Upper lobe of left lung (tissue), 6 donors: ENCODE measurements around the gene CPM. TPM values are rescaled to one million over a fixed set of nuclear protein-coding genes. Genes with fewer than 3 reads are reported as not detected.

ENCODE experiments used
- ATAC-seq, 2 donors: fragments of 200-7000 bp; cut with Tn5 transposase; one replicate each; pipeline ENCODE4 v1.9.1; 2022; ENCODE audit warnings: mild to moderate bottlenecking in 2 of 2, moderate library complexity in 2 of 2; ENCODE audit not compliant: low FRiP score in 2 of 2
- DNase-seq, 2 donors: peaks; one replicate each; pipeline ENCODE4 v3.0.0-alpha.2; 2019 to 2020
- H3K27ac ChIP-seq, 4 donors: fragments of 200-600 bp; sonication (generic); one replicate each; pipeline ENCODE4 v1.5.1; 2016 to 2019
- H3K27me3 ChIP-seq, 4 donors: fragments of 200-600 bp; sonication (generic); one replicate each; pipeline ENCODE4 v1.5.1; 2017 to 2019
- H3K36me3 ChIP-seq, 4 donors: fragments of 200-600 bp; sonication (generic); one replicate each; pipeline ENCODE4 v1.5.1; 2016 to 2019
- H3K4me1 ChIP-seq, 4 donors: fragments of 200-600 bp; sonication (generic); one replicate each; pipeline ENCODE4 v1.5.1; 2018 to 2019
- H3K4me3 ChIP-seq, 4 donors: fragments of 200-600 bp; sonication (generic); one replicate each; pipeline ENCODE4 v1.5.1; 2017 to 2019; ENCODE audit warnings: mild to moderate bottlenecking in 2 of 4, moderate library complexity in 1 of 4
- H3K9me3 ChIP-seq, 4 donors: fragments of 200-600 bp; sonication (generic); one replicate each; pipeline ENCODE4 v1.5.1; 2018 to 2019
- CTCF ChIP-seq, 6 experiments: fragments of 450-650 bp in 4 of 6; fragments of 200-600 bp in 2 of 6; sonication (generic) in 2 of 6; IDR thresholded peaks; one replicate each; pipeline ENCODE4 v1.5.1; 2016 to 2019; ENCODE audit warnings: antibody characterized with exemption in 6 of 6
- EP300 ChIP-seq, 4 donors: sonication (generic); formaldehyde crosslinking; IDR thresholded peaks; one replicate each; pipeline ENCODE4 v1.5.1; 2017; ENCODE audit warnings: antibody characterized with exemption in 4 of 4, control low read depth in 2 of 4
- POLR2A ChIP-seq, 4 donors: fragments of 450-650 bp; IDR thresholded peaks; one replicate each; pipeline ENCODE4 v1.5.1; 2016 to 2017; ENCODE audit warnings: antibody characterized with exemption in 4 of 4, mild to moderate bottlenecking in 2 of 4
- POLR2AphosphoS5 ChIP-seq, 2 donors: sonication (generic); formaldehyde crosslinking; IDR thresholded peaks; one replicate each; pipeline ENCODE4 v1.5.1; 2017; ENCODE audit warnings: antibody characterized with exemption in 2 of 2
- WGBS, 2 donors: methylation state at CpG; one replicate each; pipeline ENCODE4 v1.1.5; 2017 to 2018; 5-methylcytosine and 5-hydroxymethylcytosine counted together
- total RNA-seq, 6 donors: library from RNA; depleted of rRNA in 4 of 6; stranded (reverse); fragments of >200 nt in 4 of 6; gene quantifications; one replicate each; pipeline versions ENCODE4 v1.1.0 to v1.2.1, GENCODE V29; 2016 to 2021
- donor health status: DM: no; HTN: no; CAD: no; lungs with moderate emphysema.
- donor health status: DM: no; HTN: yes; CAD: no; lungs with severe emphysema.

CPM gene
- total RNA-seq, 6 donors from 2014 or later: 143 to 393 (median 303) TPM

- no peak overlapping the region for H3K4me3 ChIP-seq
- ATAC-seq (no peak), DNase-seq (no peak)
- TF ChIP-seq POLR2A (IDR thresholded peaks at IDR 0.05) (no peak), POLR2AphosphoS5 (IDR thresholded peaks at IDR 0.05) (no peak), CTCF (IDR thresholded peaks at IDR 0.05) (no peak), EP300 (IDR thresholded peaks at IDR 0.05) (no peak)
- peaks cover 0 to 10% (median 3%) of the 10 kb centered on the region in 4 donors for H3K4me1 ChIP-seq
- no peaks in the 10 kb centered on the region for H3K27me3 ChIP-seq
- no peaks in the 10 kb centered on the region for H3K9me3 ChIP-seq
- WGBS, 2 donors: 94% methylated on average over 5 of the region's 5 CpGs
- peaks cover 6 to 30% (median 14%) of the 10 kb centered on the region in 4 donors for H3K36me3 ChIP-seq
- no peak overlapping the region for H3K27ac ChIP-seq
Measured at GRCh38 chr12:68884251-68884650, 48.7 kb downstream of the CPM start.

GRCh38 chr12:68883151-68883550, 49.8 kb downstream of the CPM start:
- Histone ChIP-seq H3K27me3 (no peaks in the 10 kb centered on the region), H3K9me3 (no peaks in the 10 kb centered on the region), H3K36me3 (peaks cover 6 to 32% (median 15%) of the 10 kb centered on the region in 4 donors), H3K27ac (no peak overlapping the region), H3K4me1 (peaks cover 0 to 6% (median 3%) of the 10 kb centered on the region in 4 donors), H3K4me3 (no peak overlapping the region)
- TF ChIP-seq EP300 (IDR thresholded peaks at IDR 0.05): no peak
- no peak for TF ChIP-seq POLR2A (IDR thresholded peaks at IDR 0.05)
- TF ChIP-seq CTCF (IDR thresholded peaks at IDR 0.05): no peak
- TF ChIP-seq POLR2AphosphoS5 (IDR thresholded peaks at IDR 0.05): no peak
- ATAC-seq (no peak), DNase-seq (no peak)
- 79 to 80% methylated on average over 3 of the region's 3 CpGs for WGBS, 2 donors

- no peak for DNase-seq
- TF ChIP-seq POLR2AphosphoS5 (IDR thresholded peaks at IDR 0.05): no peak
- no peak for TF ChIP-seq CTCF (IDR thresholded peaks at IDR 0.05)
- no peak for TF ChIP-seq EP300 (IDR thresholded peaks at IDR 0.05)
- no peak for TF ChIP-seq POLR2A (IDR thresholded peaks at IDR 0.05)
Measured at GRCh38 chr12:68882251-68882964, 50.6 kb downstream of the CPM start.

GRCh38 chr12:68880660-68881325, 52.2 kb downstream of the CPM start:
- no peak overlapping the region for H3K27ac ChIP-seq
- WGBS, 2 donors: 76 to 82% methylated on average over 5 of the region's 5 CpGs
- DNase-seq: no peak
- H3K9me3 ChIP-seq: no peaks in the 10 kb centered on the region
- no peak for ATAC-seq
- TF ChIP-seq EP300 (IDR thresholded peaks at IDR 0.05): no peak
- no peak for TF ChIP-seq POLR2A (IDR thresholded peaks at IDR 0.05)
- no peak for TF ChIP-seq POLR2AphosphoS5 (IDR thresholded peaks at IDR 0.05)
- no peak for TF ChIP-seq CTCF (IDR thresholded peaks at IDR 0.05)
- H3K4me3 ChIP-seq: no peak overlapping the region
- peaks cover 0 to 5% (median 0%) of the 10 kb centered on the region in 4 donors for H3K4me1 ChIP-seq
- H3K27me3 ChIP-seq: no peaks in the 10 kb centered on the region
- H3K36me3 ChIP-seq: peaks cover 6 to 32% (median 15%) of the 10 kb centered on the region in 4 donors

More at GRCh38 chr12:68882251-68882964, 50.6 kb downstream of the CPM start:
- H3K9me3 ChIP-seq: no peaks in the 10 kb centered on the region
- no peaks in the 10 kb centered on the region for H3K27me3 ChIP-seq
- no peak overlapping the region for H3K27ac ChIP-seq
- H3K4me1 ChIP-seq: peaks cover 0 to 1% (median under 1%) of the 10 kb centered on the region in 4 donors
- ATAC-seq: no peak
- H3K4me3 ChIP-seq: no peak overlapping the region
- H3K36me3 ChIP-seq: peaks cover 6 to 32% (median 15%) of the 10 kb centered on the region in 4 donors
- 97 to 99% methylated on average over 4 of the region's 4 CpGs for WGBS, 2 donors
